GM19043 (cell line): ENCODE measurements around the gene ADRB2.
A peak's percentile ranks its signal among the peaks of the same experiment; 100 is the strongest.

Source experiments
- ATAC-seq: cut with Tn5 transposase; IDR thresholded peaks from one replicate; pipeline ENCODE4 v1.9.1; 2021; ENCODE audit warnings: low read depth; ENCODE audit not compliant: unreplicated experiment

ADRB2 gene

GRCh38 chr5:148829734-148830133 is 3.3 kb downstream of the ADRB2 start:
- no peak for ATAC-seq

GRCh38 chr5:148830211-148830610 is 3.8 kb downstream of the ADRB2 start:
- ATAC-seq = no peak

GRCh38 chr5:148831590-148832565 is 5.5 kb downstream of the ADRB2 start:
- peak; percentile 72 for ATAC-seq

- ATAC-seq = no peak
Measured at GRCh38 chr5:148833122-148833521, 6.7 kb downstream of the ADRB2 start.

GRCh38 chr5:148833925-148834324 is 7.5 kb downstream of the ADRB2 start:
- no peak for ATAC-seq

GRCh38 chr5:148834689-148835088 is 8.3 kb downstream of the ADRB2 start:
- peak; percentile 58 for ATAC-seq

- ATAC-seq = no peak
Measured at GRCh38 chr5:148836272-148837250, 10.2 kb downstream of the ADRB2 start.

GRCh38 chr5:148837383-148837782 is 11.0 kb downstream of the ADRB2 start:
- no peak for ATAC-seq

GRCh38 chr5:148838357-148838756 is 11.9 kb downstream of the ADRB2 start:
- ATAC-seq = no peak

GRCh38 chr5:148839960-148840359 is 13.5 kb downstream of the ADRB2 start:
- ATAC-seq = peak; percentile 61

- ATAC-seq = no peak
Measured at GRCh38 chr5:148840531-148840930, 14.1 kb downstream of the ADRB2 start.

GRCh38 chr5:148841519-148841918 is 15.1 kb downstream of the ADRB2 start:
- ATAC-seq = no peak

- no peak for ATAC-seq
Measured at GRCh38 chr5:148842161-148842560, 15.8 kb downstream of the ADRB2 start.

- no peak for ATAC-seq
Measured at GRCh38 chr5:148843510-148844318, 17.3 kb downstream of the ADRB2 start.

- ATAC-seq = no peak
Measured at GRCh38 chr5:148844433-148845280, 18.2 kb downstream of the ADRB2 start.

GRCh38 chr5:148846930-148847329 is 20.5 kb downstream of the ADRB2 start:
- no peak for ATAC-seq

GRCh38 chr5:148847456-148847855 is 21.0 kb downstream of the ADRB2 start:
- no peak for ATAC-seq

- no peak for ATAC-seq
Measured at GRCh38 chr5:148848393-148849031, 22.1 kb downstream of the ADRB2 start.

- ATAC-seq = no peak
Measured at GRCh38 chr5:148849461-148849860, 23.1 kb downstream of the ADRB2 start.
